A549 (cell line): Measurements from ENCODE around the gene SPACA7.

Source experiments
- CHD2 ChIP-seq: fragments of 150-350 bp; IDR thresholded peaks from 2 replicates; pipeline ENCODE4 v1.6.1; 2014; ENCODE audit warnings: low read length; ENCODE audit not compliant: partially characterized antibody
- ELK1 ChIP-seq: fragments of 150-350 bp; IDR thresholded peaks from 2 replicates; pipeline ENCODE4 v1.6.1; 2014; ENCODE audit warnings: low read depth, mild to moderate bottlenecking, low read length
- JUNB ChIP-seq: fragments of >200 bp; sonication (Bioruptor Twin); formaldehyde crosslinking; IDR thresholded peaks from 2 replicates; pipeline ENCODE4 v1.6.1; 2016
- MAFK ChIP-seq: fragments of 450-650 bp; IDR thresholded peaks from 2 replicates; pipeline ENCODE4 v1.6.1; 2014; ENCODE audit not compliant: partially characterized antibody
- MAZ ChIP-seq: fragments of 150-350 bp; IDR thresholded peaks from 2 replicates; pipeline ENCODE4 v1.6.1; 2014; ENCODE audit warnings: antibody characterized with exemption, low read depth, low read length, borderline replicate concordance
- NPAS2 ChIP-seq: fragments of 250-450 bp; sonication (Bioruptor Pico); IDR thresholded peaks from 2 replicates; pipeline ENCODE4 v1.8.0; 2022; ENCODE audit warnings: mild to moderate bottlenecking, moderate library complexity, borderline replicate concordance
- POLR2A ChIP-seq: IDR thresholded peaks from 2 replicates; pipeline ENCODE4 v1.6.1; 2012; ENCODE audit warnings: mild to moderate bottlenecking, low read length
- RCOR1 ChIP-seq: fragments of 150-350 bp; IDR thresholded peaks from 2 replicates; pipeline ENCODE4 v1.6.1; 2014; ENCODE audit warnings: antibody characterized with exemption, low read length, low read depth
- SMC3 ChIP-seq: fragments of >200 bp; sonication (Bioruptor Twin); formaldehyde crosslinking; IDR thresholded peaks from 3 replicates; pipeline ENCODE4 v1.6.1; 2018; ENCODE audit warnings: inconsistent platforms
- TF ChIP-seq, protein P1 (sequence below): fragments of >200 bp; sonication (Bioruptor Twin); formaldehyde crosslinking; IDR thresholded peaks from 3 replicates; pipeline ENCODE4 v1.5.1; 2016
- TF ChIP-seq, protein P2 (sequence below): fragments of 250-450 bp; sonication (Bioruptor Pico); IDR thresholded peaks from 2 replicates; pipeline ENCODE4 v1.5.0; 2021; ENCODE audit warnings: mild to moderate bottlenecking, moderate library complexity, borderline replicate concordance
- TF ChIP-seq, protein P3 (sequence below): fragments of 200-600 bp; sonication (generic); IDR thresholded peaks from 2 replicates; pipeline ENCODE4 v1.6.1; 2016; ENCODE audit warnings: antibody characterized with exemption, mild to moderate bottlenecking, moderate library complexity

DNA sequence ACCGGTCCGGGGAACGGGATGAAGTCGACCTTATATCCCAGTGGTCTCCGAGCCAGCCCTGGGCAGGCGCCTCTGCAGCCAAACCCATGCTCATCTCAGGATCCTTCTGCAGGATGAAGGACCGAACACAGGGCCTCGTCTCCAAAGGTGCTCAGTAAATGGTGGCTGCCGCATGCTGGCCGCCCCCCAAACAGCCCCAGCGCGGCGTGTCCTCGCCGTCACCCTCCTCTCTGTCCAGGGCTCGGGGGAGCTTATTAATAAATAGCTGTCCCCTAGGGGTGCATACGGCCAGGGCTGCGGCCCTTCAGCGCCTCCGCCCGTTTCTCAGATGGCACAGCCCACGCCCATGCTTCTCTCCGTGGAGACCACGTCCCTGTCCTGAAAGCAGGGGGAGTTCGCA lies 32.6 kb upstream of the SPACA7 start:
- TF ChIP-seq, protein P1, sequence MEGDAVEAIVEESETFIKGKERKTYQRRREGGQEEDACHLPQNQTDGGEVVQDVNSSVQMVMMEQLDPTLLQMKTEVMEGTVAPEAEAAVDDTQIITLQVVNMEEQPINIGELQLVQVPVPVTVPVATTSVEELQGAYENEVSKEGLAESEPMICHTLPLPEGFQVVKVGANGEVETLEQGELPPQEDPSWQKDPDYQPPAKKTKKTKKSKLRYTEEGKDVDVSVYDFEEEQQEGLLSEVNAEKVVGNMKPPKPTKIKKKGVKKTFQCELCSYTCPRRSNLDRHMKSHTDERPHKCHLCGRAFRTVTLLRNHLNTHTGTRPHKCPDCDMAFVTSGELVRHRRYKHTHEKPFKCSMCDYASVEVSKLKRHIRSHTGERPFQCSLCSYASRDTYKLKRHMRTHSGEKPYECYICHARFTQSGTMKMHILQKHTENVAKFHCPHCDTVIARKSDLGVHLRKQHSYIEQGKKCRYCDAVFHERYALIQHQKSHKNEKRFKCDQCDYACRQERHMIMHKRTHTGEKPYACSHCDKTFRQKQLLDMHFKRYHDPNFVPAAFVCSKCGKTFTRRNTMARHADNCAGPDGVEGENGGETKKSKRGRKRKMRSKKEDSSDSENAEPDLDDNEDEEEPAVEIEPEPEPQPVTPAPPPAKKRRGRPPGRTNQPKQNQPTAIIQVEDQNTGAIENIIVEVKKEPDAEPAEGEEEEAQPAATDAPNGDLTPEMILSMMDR, result no peak
- no peak for TF ChIP-seq POLR2A
- no peak for TF ChIP-seq MAFK
- no peak for TF ChIP-seq ELK1
- TF ChIP-seq, protein P2, sequence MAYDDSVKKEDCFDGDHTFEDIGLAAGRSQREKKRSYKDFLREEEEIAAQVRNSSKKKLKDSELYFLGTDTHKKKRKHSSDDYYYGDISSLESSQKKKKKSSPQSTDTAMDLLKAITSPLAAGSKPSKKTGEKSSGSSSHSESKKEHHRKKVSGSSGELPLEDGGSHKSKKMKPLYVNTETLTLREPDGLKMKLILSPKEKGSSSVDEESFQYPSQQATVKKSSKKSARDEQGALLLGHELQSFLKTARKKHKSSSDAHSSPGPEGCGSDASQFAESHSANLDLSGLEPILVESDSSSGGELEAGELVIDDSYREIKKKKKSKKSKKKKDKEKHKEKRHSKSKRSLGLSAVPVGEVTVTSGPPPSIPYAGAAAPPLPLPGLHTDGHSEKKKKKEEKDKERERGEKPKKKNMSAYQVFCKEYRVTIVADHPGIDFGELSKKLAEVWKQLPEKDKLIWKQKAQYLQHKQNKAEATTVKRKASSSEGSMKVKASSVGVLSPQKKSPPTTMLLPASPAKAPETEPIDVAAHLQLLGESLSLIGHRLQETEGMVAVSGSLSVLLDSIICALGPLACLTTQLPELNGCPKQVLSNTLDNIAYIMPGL, result no peak
- TF ChIP-seq RCOR1, result no peak
- TF ChIP-seq, protein P3, sequence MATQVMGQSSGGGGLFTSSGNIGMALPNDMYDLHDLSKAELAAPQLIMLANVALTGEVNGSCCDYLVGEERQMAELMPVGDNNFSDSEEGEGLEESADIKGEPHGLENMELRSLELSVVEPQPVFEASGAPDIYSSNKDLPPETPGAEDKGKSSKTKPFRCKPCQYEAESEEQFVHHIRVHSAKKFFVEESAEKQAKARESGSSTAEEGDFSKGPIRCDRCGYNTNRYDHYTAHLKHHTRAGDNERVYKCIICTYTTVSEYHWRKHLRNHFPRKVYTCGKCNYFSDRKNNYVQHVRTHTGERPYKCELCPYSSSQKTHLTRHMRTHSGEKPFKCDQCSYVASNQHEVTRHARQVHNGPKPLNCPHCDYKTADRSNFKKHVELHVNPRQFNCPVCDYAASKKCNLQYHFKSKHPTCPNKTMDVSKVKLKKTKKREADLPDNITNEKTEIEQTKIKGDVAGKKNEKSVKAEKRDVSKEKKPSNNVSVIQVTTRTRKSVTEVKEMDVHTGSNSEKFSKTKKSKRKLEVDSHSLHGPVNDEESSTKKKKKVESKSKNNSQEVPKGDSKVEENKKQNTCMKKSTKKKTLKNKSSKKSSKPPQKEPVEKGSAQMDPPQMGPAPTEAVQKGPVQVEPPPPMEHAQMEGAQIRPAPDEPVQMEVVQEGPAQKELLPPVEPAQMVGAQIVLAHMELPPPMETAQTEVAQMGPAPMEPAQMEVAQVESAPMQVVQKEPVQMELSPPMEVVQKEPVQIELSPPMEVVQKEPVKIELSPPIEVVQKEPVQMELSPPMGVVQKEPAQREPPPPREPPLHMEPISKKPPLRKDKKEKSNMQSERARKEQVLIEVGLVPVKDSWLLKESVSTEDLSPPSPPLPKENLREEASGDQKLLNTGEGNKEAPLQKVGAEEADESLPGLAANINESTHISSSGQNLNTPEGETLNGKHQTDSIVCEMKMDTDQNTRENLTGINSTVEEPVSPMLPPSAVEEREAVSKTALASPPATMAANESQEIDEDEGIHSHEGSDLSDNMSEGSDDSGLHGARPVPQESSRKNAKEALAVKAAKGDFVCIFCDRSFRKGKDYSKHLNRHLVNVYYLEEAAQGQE, result no peak
- no peak for TF ChIP-seq JUNB
- no peak for TF ChIP-seq SMC3
- TF ChIP-seq MAZ, result no peak
- no peak for TF ChIP-seq NPAS2 (CRISPR knock-in tag)
- no peak for TF ChIP-seq CHD2
